Measurements from ENCODE around the gene SPOCD1.

Gene SPOCD1

DNA sequence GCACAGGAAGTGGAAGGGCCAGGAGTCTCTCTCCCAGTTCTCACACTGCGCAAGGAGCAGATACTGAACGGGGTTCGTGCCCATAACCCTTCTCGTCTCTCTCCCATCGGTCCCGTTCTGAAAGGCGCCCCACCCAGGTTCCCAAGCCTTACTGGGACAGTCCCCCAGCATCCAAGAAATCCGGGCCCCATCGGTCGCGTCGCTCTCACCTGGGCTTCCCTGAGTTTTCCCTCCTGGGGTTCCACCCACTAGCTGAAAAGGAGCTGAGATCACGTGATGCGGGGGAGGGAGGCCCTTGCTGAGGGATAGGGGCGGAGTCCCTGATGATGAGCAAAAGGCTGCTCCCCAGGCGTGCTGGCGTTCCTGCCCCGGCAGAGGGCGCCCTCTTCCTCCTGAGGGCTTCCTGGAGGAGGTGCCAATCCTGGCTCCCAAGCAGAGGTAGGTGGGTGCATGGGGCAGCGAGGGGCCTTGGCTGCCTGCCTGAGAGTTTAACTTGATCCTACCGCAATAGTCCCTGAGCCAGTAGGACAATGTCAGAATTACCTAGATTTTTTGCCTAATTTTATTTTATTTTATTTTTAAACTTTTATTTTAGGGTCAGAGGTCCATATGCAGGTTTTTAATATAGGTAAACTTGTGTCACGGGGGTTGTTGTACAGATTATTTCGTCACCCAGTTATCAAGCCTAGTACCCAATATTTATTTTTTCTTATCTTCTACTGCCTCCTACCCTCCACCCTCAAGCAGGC, at the start of gene SPOCD1 (continued):
- TF ChIP-seq, protein P1, sequence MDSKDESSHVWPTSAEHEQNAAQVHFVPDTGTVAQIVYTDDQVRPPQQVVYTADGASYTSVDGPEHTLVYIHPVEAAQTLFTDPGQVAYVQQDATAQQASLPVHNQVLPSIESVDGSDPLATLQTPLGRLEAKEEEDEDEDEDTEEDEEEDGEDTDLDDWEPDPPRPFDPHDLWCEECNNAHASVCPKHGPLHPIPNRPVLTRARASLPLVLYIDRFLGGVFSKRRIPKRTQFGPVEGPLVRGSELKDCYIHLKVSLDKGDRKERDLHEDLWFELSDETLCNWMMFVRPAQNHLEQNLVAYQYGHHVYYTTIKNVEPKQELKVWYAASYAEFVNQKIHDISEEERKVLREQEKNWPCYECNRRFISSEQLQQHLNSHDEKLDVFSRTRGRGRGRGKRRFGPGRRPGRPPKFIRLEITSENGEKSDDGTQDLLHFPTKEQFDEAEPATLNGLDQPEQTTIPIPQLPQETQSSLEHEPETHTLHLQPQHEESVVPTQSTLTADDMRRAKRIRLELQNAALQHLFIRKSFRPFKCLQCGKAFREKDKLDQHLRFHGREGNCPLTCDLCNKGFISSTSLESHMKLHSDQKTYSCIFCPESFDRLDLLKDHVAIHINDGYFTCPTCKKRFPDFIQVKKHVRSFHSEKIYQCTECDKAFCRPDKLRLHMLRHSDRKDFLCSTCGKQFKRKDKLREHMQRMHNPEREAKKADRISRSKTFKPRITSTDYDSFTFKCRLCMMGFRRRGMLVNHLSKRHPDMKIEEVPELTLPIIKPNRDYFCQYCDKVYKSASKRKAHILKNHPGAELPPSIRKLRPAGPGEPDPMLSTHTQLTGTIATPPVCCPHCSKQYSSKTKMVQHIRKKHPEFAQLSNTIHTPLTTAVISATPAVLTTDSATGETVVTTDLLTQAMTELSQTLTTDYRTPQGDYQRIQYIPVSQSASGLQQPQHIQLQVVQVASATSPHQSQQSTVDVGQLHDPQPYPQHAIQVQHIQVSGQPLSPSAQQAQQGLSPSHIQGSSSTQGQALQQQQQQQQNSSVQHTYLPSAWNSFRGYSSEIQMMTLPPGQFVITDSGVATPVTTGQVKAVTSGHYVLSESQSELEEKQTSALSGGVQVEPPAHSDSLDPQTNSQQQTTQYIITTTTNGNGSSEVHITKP (tag by site-specific recombination; IDR thresholded peaks at IDR 0.05): no peak; the same call in 1 of the 2 replicates
- TF ChIP-seq ZNF248 (tag by site-specific recombination; IDR thresholded peaks at IDR 0.05) (no peak), ZBTB20 (tag by site-specific recombination; IDR thresholded peaks at IDR 0.05) (no peak), OVOL3 (tag by site-specific recombination; IDR thresholded peaks at IDR 0.05) (no peak), ZNF214 (tag by site-specific recombination; IDR thresholded peaks at IDR 0.05; ENCODE audit: borderline replicate concordance) (no peak), KLF7 (tag by site-specific recombination; IDR thresholded peaks at IDR 0.05; ENCODE audit: borderline replicate concordance) (peak; percentile 59; the same call in 1 of the 2 replicates), ZNF626 (tag by site-specific recombination; IDR thresholded peaks at IDR 0.05) (no peak), ZBTB17 (tag by site-specific recombination; IDR thresholded peaks at IDR 0.05) (peak; percentile 56; the same call in 1 of the 2 replicates), ZNF350 (tag by site-specific recombination; IDR thresholded peaks at IDR 0.05) (peak; percentile 23; the same call in 1 of the 2 replicates), GLIS2 (tag by site-specific recombination; IDR thresholded peaks at IDR 0.05) (peak; percentile 37; the same call in 1 of the 2 replicates), SALL2 (tag by site-specific recombination; IDR thresholded peaks at IDR 0.05; ENCODE audit: borderline replicate concordance) (0 out of 2 replicates have a peak, but pooled peaks have one; percentile 44), MEIS1 (CRISPR knock-in tag; IDR thresholded peaks at IDR 0.05; ENCODE audit: borderline replicate concordance) (no peak), SCRT2 (tag by site-specific recombination; IDR thresholded peaks at IDR 0.05) (no peak), ZNF660 (tag by site-specific recombination; IDR thresholded peaks at IDR 0.05) (peak; percentile 70; the same call in 1 of the 2 replicates), TRIM28 (IDR thresholded peaks at IDR 0.05; ENCODE audit: borderline replicate concordance, low read length) (no peak), ZNF654 (tag by site-specific recombination; IDR thresholded peaks at IDR 0.05; ENCODE audit: low read depth) (peak; percentile 72), ZNF354C (tag by site-specific recombination; IDR thresholded peaks at IDR 0.05; ENCODE audit: borderline replicate concordance, low read depth) (no peak), ZBTB48 (tag by site-specific recombination; IDR thresholded peaks at IDR 0.05) (peak; percentile 61; the same call in 1 of the 2 replicates), KLF10 (tag by site-specific recombination; IDR thresholded peaks at IDR 0.05) (peak; percentile 25; the same call in 1 of the 2 replicates), ZNF404 (tag by site-specific recombination; IDR thresholded peaks at IDR 0.05) (no peak), ZNF473 (tag by site-specific recombination; IDR thresholded peaks at IDR 0.05) (no peak), ZNF391 (tag by site-specific recombination; IDR thresholded peaks at IDR 0.05; ENCODE audit: borderline replicate concordance, low read depth) (peak; percentile 29; the same call in 1 of the 2 replicates), ZSCAN30 (tag by site-specific recombination; IDR thresholded peaks at IDR 0.05) (peak; percentile 77), ZNF140 (tag by site-specific recombination; IDR thresholded peaks at IDR 0.05) (no peak), KLF8 (tag by site-specific recombination; IDR thresholded peaks at IDR 0.05) (peak; percentile 40)
- TF ChIP-seq, protein P2, sequence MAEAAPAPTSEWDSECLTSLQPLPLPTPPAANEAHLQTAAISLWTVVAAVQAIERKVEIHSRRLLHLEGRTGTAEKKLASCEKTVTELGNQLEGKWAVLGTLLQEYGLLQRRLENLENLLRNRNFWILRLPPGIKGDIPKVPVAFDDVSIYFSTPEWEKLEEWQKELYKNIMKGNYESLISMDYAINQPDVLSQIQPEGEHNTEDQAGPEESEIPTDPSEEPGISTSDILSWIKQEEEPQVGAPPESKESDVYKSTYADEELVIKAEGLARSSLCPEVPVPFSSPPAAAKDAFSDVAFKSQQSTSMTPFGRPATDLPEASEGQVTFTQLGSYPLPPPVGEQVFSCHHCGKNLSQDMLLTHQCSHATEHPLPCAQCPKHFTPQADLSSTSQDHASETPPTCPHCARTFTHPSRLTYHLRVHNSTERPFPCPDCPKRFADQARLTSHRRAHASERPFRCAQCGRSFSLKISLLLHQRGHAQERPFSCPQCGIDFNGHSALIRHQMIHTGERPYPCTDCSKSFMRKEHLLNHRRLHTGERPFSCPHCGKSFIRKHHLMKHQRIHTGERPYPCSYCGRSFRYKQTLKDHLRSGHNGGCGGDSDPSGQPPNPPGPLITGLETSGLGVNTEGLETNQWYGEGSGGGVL (tag by site-specific recombination; IDR thresholded peaks at IDR 0.05): no peak
- TF ChIP-seq, protein P3, sequence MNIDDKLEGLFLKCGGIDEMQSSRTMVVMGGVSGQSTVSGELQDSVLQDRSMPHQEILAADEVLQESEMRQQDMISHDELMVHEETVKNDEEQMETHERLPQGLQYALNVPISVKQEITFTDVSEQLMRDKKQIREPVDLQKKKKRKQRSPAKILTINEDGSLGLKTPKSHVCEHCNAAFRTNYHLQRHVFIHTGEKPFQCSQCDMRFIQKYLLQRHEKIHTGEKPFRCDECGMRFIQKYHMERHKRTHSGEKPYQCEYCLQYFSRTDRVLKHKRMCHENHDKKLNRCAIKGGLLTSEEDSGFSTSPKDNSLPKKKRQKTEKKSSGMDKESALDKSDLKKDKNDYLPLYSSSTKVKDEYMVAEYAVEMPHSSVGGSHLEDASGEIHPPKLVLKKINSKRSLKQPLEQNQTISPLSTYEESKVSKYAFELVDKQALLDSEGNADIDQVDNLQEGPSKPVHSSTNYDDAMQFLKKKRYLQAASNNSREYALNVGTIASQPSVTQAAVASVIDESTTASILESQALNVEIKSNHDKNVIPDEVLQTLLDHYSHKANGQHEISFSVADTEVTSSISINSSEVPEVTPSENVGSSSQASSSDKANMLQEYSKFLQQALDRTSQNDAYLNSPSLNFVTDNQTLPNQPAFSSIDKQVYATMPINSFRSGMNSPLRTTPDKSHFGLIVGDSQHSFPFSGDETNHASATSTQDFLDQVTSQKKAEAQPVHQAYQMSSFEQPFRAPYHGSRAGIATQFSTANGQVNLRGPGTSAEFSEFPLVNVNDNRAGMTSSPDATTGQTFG (tag by site-specific recombination; IDR thresholded peaks at IDR 0.05; ENCODE audit: borderline replicate concordance): no peak
- TF ChIP-seq, protein P4, sequence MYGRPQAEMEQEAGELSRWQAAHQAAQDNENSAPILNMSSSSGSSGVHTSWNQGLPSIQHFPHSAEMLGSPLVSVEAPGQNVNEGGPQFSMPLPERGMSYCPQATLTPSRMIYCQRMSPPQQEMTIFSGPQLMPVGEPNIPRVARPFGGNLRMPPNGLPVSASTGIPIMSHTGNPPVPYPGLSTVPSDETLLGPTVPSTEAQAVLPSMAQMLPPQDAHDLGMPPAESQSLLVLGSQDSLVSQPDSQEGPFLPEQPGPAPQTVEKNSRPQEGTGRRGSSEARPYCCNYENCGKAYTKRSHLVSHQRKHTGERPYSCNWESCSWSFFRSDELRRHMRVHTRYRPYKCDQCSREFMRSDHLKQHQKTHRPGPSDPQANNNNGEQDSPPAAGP (tag by site-specific recombination; IDR thresholded peaks at IDR 0.05): peak; percentile 63; the same call in 1 of the 2 replicates
- TF ChIP-seq, protein P5, sequence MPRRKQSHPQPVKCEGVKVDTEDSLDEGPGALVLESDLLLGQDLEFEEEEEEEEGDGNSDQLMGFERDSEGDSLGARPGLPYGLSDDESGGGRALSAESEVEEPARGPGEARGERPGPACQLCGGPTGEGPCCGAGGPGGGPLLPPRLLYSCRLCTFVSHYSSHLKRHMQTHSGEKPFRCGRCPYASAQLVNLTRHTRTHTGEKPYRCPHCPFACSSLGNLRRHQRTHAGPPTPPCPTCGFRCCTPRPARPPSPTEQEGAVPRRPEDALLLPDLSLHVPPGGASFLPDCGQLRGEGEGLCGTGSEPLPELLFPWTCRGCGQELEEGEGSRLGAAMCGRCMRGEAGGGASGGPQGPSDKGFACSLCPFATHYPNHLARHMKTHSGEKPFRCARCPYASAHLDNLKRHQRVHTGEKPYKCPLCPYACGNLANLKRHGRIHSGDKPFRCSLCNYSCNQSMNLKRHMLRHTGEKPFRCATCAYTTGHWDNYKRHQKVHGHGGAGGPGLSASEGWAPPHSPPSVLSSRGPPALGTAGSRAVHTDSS (tag by site-specific recombination; IDR thresholded peaks at IDR 0.05): no peak; the same call in 1 of the 2 replicates

Data from HEK293 (cell line).